Left renal cortex interstitium (tissue), 4 donors: ENCODE data around the gene METTL1. TPM values are rescaled to one million over a fixed set of nuclear protein-coding genes. Genes with fewer than 3 reads are reported as not detected.

ENCODE experiments used
- polyA plus RNA-seq, 4 donors: library from polyadenylated mRNA; unstranded; fragments of 120-200 nt; gene quantifications; one replicate each; pipeline ENCODE4 v1.2.1, GENCODE V29; 2013; ENCODE audit not compliant: insufficient read length in 4 of 4

METTL1 gene
- polyA plus RNA-seq, 4 donors: 28.4 to 32.0 (median 30.4) TPM

Other genes with a start within 250 kb of the METTL1 start
- 10 to 100 TPM; 38.4 to 98.6 (median 75.0) TPM for gene MBD6, start 249.3 kb downstream of the METTL1 start, polyA plus RNA-seq
- 100 to 1,000 TPM; 160 to 179 (median 169) TPM for gene DCTN2, start 224.9 kb downstream of the METTL1 start, polyA plus RNA-seq
- gene KIF5A, start 222.1 kb downstream of the METTL1 start, polyA plus RNA-seq: 1 to 10 TPM in 1 of 4 donors, under 1 TPM in 3; 0.30 to 1.0 (median 0.54) TPM
- 10 to 100 TPM; 38.0 to 46.0 (median 39.5) TPM for gene PIP4K2C, start 180.9 kb downstream of the METTL1 start, polyA plus RNA-seq
- gene DTX3, start 167.3 kb downstream of the METTL1 start, polyA plus RNA-seq: 10 to 100 TPM; 47.7 to 75.1 (median 61.0) TPM
- 10 to 100 TPM; 29.2 to 38.3 (median 34.6) TPM for gene ARHGEF25, start 160.7 kb downstream of the METTL1 start, polyA plus RNA-seq
- 1 to 10 TPM in 1 of 4 donors, under 1 TPM in 3; 0.58 to 1.4 (median 0.76) TPM for gene B4GALNT1, start 138.9 kb downstream of the METTL1 start, polyA plus RNA-seq
- gene OS9, start 78.0 kb downstream of the METTL1 start, polyA plus RNA-seq: 100 to 1,000 TPM; 206 to 226 (median 209) TPM
- gene AGAP2, start 33.4 kb downstream of the METTL1 start, polyA plus RNA-seq: 1 to 10 TPM; 1.1 to 1.8 (median 1.2) TPM
- 10 to 100 TPM; 83.5 to 98.6 (median 91.7) TPM for gene TSPAN31, start 27.1 kb downstream of the METTL1 start, polyA plus RNA-seq
- 100 to 1,000 TPM; 205 to 270 (median 239) TPM for gene CDK4, start 19.8 kb downstream of the METTL1 start, polyA plus RNA-seq
- 10 to 100 TPM; 15.6 to 25.2 (median 19.7) TPM for gene MARCHF9, start 17.0 kb downstream of the METTL1 start, polyA plus RNA-seq
- gene CYP27B1, start 5.0 kb downstream of the METTL1 start, polyA plus RNA-seq: 1 to 10 TPM in 3 of 4 donors, under 1 TPM in 1; 0.78 to 1.8 (median 1.3) TPM
- gene EEF1AKMT3, start 509 bp upstream of the METTL1 start, polyA plus RNA-seq: 10 to 100 TPM in 3 of 4 donors, 1 to 10 TPM in 1; 9.1 to 13.5 (median 12.4) TPM
- gene TSFM, start 10.7 kb upstream of the METTL1 start, polyA plus RNA-seq: 10 to 100 TPM; 34.6 to 52.1 (median 42.8) TPM
- 10 to 100 TPM in 2 of 4 donors, 1 to 10 TPM in 2; 6.2 to 18.3 (median 10.5) TPM for gene AVIL, start 46.6 kb upstream of the METTL1 start, polyA plus RNA-seq
- gene CTDSP2, start 74.6 kb upstream of the METTL1 start, polyA plus RNA-seq: 100 to 1,000 TPM; 237 to 283 (median 255) TPM
- 10 to 100 TPM in 2 of 4 donors, 1 to 10 TPM in 2; 8.4 to 13.7 (median 10.2) TPM for gene ATP23, start 169.5 kb upstream of the METTL1 start, polyA plus RNA-seq